Smooth muscle cell (in vitro differentiated cells): Measurements from ENCODE around the gene ERF. TPM values are rescaled to one million over a fixed set of nuclear protein-coding genes. Genes with fewer than 3 reads are reported as not detected.

Source experiments
- DNase-seq: peaks from one replicate; lab custom pipeline; 2025; ENCODE audit not compliant: unreplicated experiment; lab: John Stamatoyannopoulos, UW
- H2AFZ ChIP-seq: fragments of 200-600 bp; sonication (generic); 2 replicates; pipeline ENCODE4 v1.6.0; 2016; ENCODE audit warnings: antibody characterized with exemption, low read depth, mild to moderate bottlenecking
- H3F3A ChIP-seq: fragments of 200-600 bp; sonication (generic); 2 replicates; pipeline ENCODE4 v1.6.0; 2017; ENCODE audit warnings: antibody characterized with exemption, low read depth
- H3K27ac ChIP-seq: fragments of 200-600 bp; sonication (generic); 2 replicates; pipeline ENCODE4 v1.5.1; 2016; ENCODE audit warnings: low read depth, mild to moderate bottlenecking
- H3K27me3 ChIP-seq: fragments of 200-600 bp; sonication (generic); 2 replicates; pipeline ENCODE4 v1.6.1; 2016; ENCODE audit warnings: low read depth, mild to moderate bottlenecking
- H3K36me3 ChIP-seq: fragments of 200-600 bp; sonication (generic); 2 replicates; pipeline ENCODE4 v1.5.1; 2016; ENCODE audit warnings: low read depth
- H3K4me1 ChIP-seq: fragments of 200-600 bp; sonication (generic); 2 replicates; pipeline ENCODE4 v1.5.1; 2016; ENCODE audit warnings: low read depth
- H3K4me2 ChIP-seq: fragments of 200-600 bp; sonication (generic); 2 replicates; pipeline ENCODE4 v1.6.0; 2016; ENCODE audit warnings: mild to moderate bottlenecking
- H3K4me3 ChIP-seq: fragments of 200-600 bp; sonication (generic); 2 replicates; pipeline ENCODE4 v1.5.1; 2016; ENCODE audit warnings: mild to moderate bottlenecking
- H3K79me2 ChIP-seq: fragments of 200-600 bp; sonication (generic); 2 replicates; pipeline ENCODE4 v1.6.0; 2016; ENCODE audit warnings: low read depth, mild to moderate bottlenecking
- H3K9ac ChIP-seq: fragments of 200-600 bp; sonication (generic); 2 replicates; pipeline ENCODE4 v1.6.0; 2016; ENCODE audit warnings: low read depth
- H3K9me3 ChIP-seq: fragments of 200-600 bp; sonication (generic); replicated peaks from 2 replicates; pipeline ENCODE4 v1.5.1; 2016; ENCODE audit warnings: low read depth
- H4K20me1 ChIP-seq: fragments of 200-600 bp; sonication (generic); 2 replicates; pipeline ENCODE4 v1.6.0; 2016; ENCODE audit warnings: low read depth
- CTCF ChIP-seq: fragments of 200-600 bp; sonication (generic); IDR thresholded peaks from 2 replicates; pipeline ENCODE4 v1.5.1; 2017; ENCODE audit warnings: borderline replicate concordance, mild to moderate bottlenecking, antibody characterized with exemption; ENCODE audit not compliant: insufficient read depth, poor library complexity, severe bottlenecking
- WGBS: methylation state at CpG from one replicate; pipeline ENCODE4 v1.1.7; 2016; ENCODE audit warnings: low lambda C conversion rate; 5-methylcytosine and 5-hydroxymethylcytosine counted together
- polyA plus RNA-seq: library from polyadenylated mRNA; unstranded; fragments of >200 nt; fragmentation: Nextera tagmentation; extraction: Ambion mirVana; gene quantifications from 2 replicates; pipeline ENCODE4 v1.2.1, GENCODE V29; 2016
- total RNA-seq: library from RNA; depleted of rRNA; stranded (reverse); fragments of >200 nt; gene quantifications from 2 replicates; pipeline ENCODE4 v1.2.3, GENCODE V29; 2014

ERF gene
- total and polyA plus RNA-seq, 2 experiments from 2014 or later, result 14.9 to 20.5 TPM

GRCh38 chr19:42292963-42293362 is 38.0 kb upstream of the ERF start:
- no peaks in the 10 kb centered on the region for H3K27me3 ChIP-seq
- H3K9ac ChIP-seq, result no peak overlapping the region
- H3F3A ChIP-seq, result peaks cover 12% of the 10 kb centered on the region
- no peak overlapping the region for H3K4me2 ChIP-seq
- no peaks in the 10 kb centered on the region for H3K9me3 ChIP-seq
- H3K79me2 ChIP-seq, result no peaks in the 10 kb centered on the region
- peaks cover 30% of the 10 kb centered on the region for H4K20me1 ChIP-seq
- H3K4me1 ChIP-seq, result no peaks in the 10 kb centered on the region
- no peak overlapping the region for H3K27ac ChIP-seq
- H3K36me3 ChIP-seq, result no peaks in the 10 kb centered on the region
- H3K4me3 ChIP-seq, result no peak overlapping the region
- 96% methylated on average over 14 of the region's 14 CpGs for WGBS
- no peak for DNase-seq
- TF ChIP-seq CTCF, result no peak
- H2AFZ ChIP-seq, result no peak overlapping the region

DNA sequence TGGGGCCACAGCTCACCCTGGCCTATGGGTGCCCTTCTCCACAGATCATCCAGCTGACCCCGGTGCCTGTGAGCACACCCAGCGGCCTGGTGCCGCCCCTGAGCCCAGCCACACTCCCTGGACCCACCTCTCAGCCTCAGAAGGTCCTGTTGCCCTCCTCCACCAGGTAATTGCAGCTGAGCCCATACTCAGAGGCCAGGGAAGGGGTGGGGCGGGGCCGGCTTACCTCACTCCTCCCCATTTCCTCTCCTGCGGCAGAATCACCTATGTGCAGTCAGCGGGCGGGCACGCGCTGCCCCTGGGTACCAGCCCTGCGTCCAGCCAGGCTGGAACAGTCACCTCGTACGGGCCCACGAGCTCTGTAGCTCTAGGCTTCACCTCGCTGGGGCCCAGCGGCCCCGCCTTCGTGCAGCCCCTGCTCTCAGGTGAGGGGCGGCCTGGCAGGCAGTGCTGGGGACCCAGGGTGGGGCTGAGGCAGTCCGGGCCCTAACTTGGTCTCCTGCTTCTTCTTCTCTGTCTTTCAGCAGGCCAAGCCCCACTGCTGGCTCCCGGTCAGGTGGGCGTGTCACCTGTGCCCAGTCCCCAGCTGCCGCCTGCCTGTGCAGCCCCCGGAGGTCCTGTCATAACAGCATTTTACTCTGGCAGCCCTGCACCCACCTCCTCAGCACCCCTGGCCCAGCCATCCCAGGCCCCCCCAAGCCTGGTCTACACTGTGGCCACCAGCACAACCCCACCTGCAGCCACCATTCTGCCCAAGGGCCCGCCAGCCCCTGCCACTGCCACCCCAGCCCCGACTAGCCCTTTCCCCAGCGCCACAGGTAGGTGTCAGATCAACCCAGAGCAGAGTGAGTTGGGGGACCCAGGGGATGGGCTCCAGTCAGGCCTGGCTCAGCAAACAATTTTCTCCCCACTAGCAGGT is 37.4 kb upstream of the ERF start:
- H3K79me2 ChIP-seq, result no peaks in the 10 kb centered on the region
- WGBS, result 92% methylated on average over 27 of the region's 27 CpGs
- H3K4me2 ChIP-seq, result no peak overlapping the region
- peaks cover 34% of the 10 kb centered on the region for H4K20me1 ChIP-seq
- H3K4me3 ChIP-seq, result no peak overlapping the region
- no peaks in the 10 kb centered on the region for H3K9me3 ChIP-seq
- TF ChIP-seq CTCF, result no peak
- H3F3A ChIP-seq, result peaks cover 12% of the 10 kb centered on the region
- H3K36me3 ChIP-seq, result no peaks in the 10 kb centered on the region
- H3K4me1 ChIP-seq, result no peaks in the 10 kb centered on the region
- H3K9ac ChIP-seq, result no peak overlapping the region
- H3K27me3 ChIP-seq, result no peaks in the 10 kb centered on the region
- DNase-seq, result no peak
- no peak overlapping the region for H3K27ac ChIP-seq
- no peak overlapping the region for H2AFZ ChIP-seq

DNA sequence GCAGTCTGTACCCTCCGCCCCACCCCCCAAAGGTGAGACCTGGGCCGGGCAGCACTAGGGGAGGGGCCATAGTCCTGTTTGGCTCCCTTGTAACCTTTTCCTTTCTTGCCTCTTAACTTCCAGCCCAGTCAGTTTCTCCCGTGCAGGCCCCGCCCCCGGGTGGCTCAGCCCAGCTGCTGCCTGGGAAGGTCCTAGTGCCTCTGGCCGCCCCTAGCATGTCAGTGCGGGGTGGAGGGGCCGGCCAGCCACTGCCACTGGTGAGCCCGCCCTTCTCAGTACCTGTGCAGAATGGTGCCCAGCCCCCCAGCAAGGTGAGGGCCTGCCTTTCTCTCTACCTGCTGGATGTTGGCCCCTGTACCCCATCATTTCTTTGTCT is 36.5 kb upstream of the ERF start:
- TF ChIP-seq CTCF, result no peak
- peaks cover 8% of the 10 kb centered on the region for H3F3A ChIP-seq
- no peak overlapping the region for H3K27ac ChIP-seq
- 84% methylated on average over 9 of the region's 9 CpGs for whole genome bisulfite sequencing
- no peak overlapping the region for H3K4me3 ChIP-seq
- H4K20me1 ChIP-seq, result peaks cover 42% of the 10 kb centered on the region
- no peaks in the 10 kb centered on the region for H3K9me3 ChIP-seq
- no peaks in the 10 kb centered on the region for H3K27me3 ChIP-seq
- H2AFZ ChIP-seq, result no peak overlapping the region
- no peak overlapping the region for H3K9ac ChIP-seq
- no peaks in the 10 kb centered on the region for H3K79me2 ChIP-seq
- H3K4me1 ChIP-seq, result no peaks in the 10 kb centered on the region
- no peak for DNase-seq
- no peak overlapping the region for H3K4me2 ChIP-seq
- H3K36me3 ChIP-seq, result no peaks in the 10 kb centered on the region
